GM12878 (cell line): Measurements from ENCODE around the gene NUTM2E.
"Not testable (repeated sequence)": the region's sequence is repeated elsewhere in the genome, so short reads cannot be mapped to it uniquely, and the experiment has no call there.

Experiments
- EP300 ChIP-seq, 2 experiments: fragments of 150-350 bp in 1 of 2; IDR thresholded peaks; 2 replicates each; pipeline ENCODE4 v1.6.1; 2011 to 2012; ENCODE audit warnings: low read depth in 2 of 2, low read length in 2 of 2, borderline replicate concordance in 1 of 2, improper control_type of control experiment in 1 of 2, inconsistent platforms in 1 of 2; ENCODE audit not compliant: control insufficient read depth in 1 of 2
- JUNB ChIP-seq: IDR thresholded peaks from 2 replicates; pipeline ENCODE4 v1.6.1; 2016; ENCODE audit warnings: antibody characterized with exemption, mild to moderate bottlenecking
- TAF1 ChIP-seq: IDR thresholded peaks from 2 replicates; pipeline ENCODE4 v1.6.1; 2011; ENCODE audit warnings: mild to moderate bottlenecking, low read depth, low read length, borderline replicate concordance
- TF ChIP-seq, protein P1 (sequence below): fragments of 450-650 bp; IDR thresholded peaks from 2 replicates; pipeline ENCODE4 v1.6.1; 2017; ENCODE audit warnings: mild to moderate bottlenecking
- TF ChIP-seq, protein P2 (sequence below): fragments of 450-650 bp; IDR thresholded peaks from 2 replicates; pipeline ENCODE4 v1.6.1; 2017; ENCODE audit warnings: antibody characterized with exemption, mild to moderate bottlenecking, moderate library complexity

DNA sequence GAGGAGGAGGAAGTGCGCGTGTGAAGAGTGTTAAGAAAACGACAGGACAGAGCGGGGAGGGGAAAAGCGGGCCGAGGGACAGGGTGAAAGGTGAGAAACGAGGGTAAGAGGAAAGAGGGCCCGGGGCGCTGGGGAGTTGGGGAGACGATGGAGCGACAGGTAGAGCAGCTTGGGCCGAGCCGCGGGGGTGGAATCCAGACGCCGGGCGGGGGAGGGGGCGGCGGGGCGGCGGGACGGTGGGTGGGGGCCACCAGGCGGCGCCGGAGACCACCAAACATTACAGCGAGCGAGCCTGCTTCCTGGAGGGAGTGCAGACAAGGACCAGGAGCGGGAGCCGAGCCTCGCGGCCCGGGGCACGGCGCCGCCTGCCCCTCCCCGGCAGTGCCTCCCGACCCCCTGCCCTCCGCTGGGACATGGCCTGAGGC lies 940 bp upstream of the NUTM2E start:
- TF ChIP-seq EP300 (IDR thresholded peaks at IDR 0.05; ENCODE audit: borderline replicate concordance in 1 of 2, control insufficient read depth in 1 of 2, low read depth in 2 of 2, low read length in 2 of 2); TAF1; JUNB: not testable (repeated sequence)
- TF ChIP-seq, protein P1, sequence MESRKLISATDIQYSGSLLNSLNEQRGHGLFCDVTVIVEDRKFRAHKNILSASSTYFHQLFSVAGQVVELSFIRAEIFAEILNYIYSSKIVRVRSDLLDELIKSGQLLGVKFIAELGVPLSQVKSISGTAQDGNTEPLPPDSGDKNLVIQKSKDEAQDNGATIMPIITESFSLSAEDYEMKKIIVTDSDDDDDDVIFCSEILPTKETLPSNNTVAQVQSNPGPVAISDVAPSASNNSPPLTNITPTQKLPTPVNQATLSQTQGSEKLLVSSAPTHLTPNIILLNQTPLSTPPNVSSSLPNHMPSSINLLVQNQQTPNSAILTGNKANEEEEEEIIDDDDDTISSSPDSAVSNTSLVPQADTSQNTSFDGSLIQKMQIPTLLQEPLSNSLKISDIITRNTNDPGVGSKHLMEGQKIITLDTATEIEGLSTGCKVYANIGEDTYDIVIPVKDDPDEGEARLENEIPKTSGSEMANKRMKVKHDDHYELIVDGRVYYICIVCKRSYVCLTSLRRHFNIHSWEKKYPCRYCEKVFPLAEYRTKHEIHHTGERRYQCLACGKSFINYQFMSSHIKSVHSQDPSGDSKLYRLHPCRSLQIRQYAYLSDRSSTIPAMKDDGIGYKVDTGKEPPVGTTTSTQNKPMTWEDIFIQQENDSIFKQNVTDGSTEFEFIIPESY: not testable (repeated sequence)
- TF ChIP-seq, protein P2, sequence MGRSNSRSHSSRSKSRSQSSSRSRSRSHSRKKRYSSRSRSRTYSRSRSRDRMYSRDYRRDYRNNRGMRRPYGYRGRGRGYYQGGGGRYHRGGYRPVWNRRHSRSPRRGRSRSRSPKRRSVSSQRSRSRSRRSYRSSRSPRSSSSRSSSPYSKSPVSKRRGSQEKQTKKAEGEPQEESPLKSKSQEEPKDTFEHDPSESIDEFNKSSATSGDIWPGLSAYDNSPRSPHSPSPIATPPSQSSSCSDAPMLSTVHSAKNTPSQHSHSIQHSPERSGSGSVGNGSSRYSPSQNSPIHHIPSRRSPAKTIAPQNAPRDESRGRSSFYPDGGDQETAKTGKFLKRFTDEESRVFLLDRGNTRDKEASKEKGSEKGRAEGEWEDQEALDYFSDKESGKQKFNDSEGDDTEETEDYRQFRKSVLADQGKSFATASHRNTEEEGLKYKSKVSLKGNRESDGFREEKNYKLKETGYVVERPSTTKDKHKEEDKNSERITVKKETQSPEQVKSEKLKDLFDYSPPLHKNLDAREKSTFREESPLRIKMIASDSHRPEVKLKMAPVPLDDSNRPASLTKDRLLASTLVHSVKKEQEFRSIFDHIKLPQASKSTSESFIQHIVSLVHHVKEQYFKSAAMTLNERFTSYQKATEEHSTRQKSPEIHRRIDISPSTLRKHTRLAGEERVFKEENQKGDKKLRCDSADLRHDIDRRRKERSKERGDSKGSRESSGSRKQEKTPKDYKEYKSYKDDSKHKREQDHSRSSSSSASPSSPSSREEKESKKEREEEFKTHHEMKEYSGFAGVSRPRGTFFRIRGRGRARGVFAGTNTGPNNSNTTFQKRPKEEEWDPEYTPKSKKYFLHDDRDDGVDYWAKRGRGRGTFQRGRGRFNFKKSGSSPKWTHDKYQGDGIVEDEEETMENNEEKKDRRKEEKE: not testable (repeated sequence)
